Activated naive CD4-positive, alpha-beta T cell treated with anti-CD3 and anti-CD28 coated beads for 36 hours (primary cell): ENCODE measurements around the gene MYO10. TPM values are rescaled to one million over a fixed set of nuclear protein-coding genes. Genes with fewer than 3 reads are reported as not detected.

Source experiments
- CTCF ChIA-PET: fragments of 350-600 bp; sonication (Branson Sonifier 250); formaldehyde crosslinking; loops from one replicate; lab custom pipeline; 2021; ENCODE audit warnings: antibody characterized with exemption; lab: Charles Lee
- DNase-seq: peaks from one replicate; pipeline ENCODE4 v3.0.0-alpha.2; 2020
- H3K27ac Mint-ChIP-seq: one replicate; pipeline ENCODE4 v1.8.0; 2021; ENCODE audit warnings: mild to moderate bottlenecking, mixed read lengths
- H3K27me3 Mint-ChIP-seq: one replicate; pipeline ENCODE4 v1.8.0; 2021; ENCODE audit warnings: low read depth, mixed read lengths
- H3K36me3 Mint-ChIP-seq: one replicate; pipeline ENCODE4 v1.8.0; 2021; ENCODE audit warnings: low read depth, mixed read lengths
- H3K4me1 Mint-ChIP-seq: one replicate; pipeline ENCODE4 v1.8.0; 2021; ENCODE audit warnings: low read depth, mixed read lengths
- H3K4me3 Mint-ChIP-seq: one replicate; pipeline ENCODE4 v1.8.0; 2021; ENCODE audit warnings: mild to moderate bottlenecking, moderate library complexity, mixed read lengths
- H3K9me3 Mint-ChIP-seq: one replicate; pipeline ENCODE4 v1.8.0; 2021; ENCODE audit warnings: mixed read lengths
- intact Hi-C: fragments of 100-400 bp; cut with micrococcal nuclease; formaldehyde crosslinking; loops from one replicate; pipeline ENCODE4 v1.15.1; 2023
- total RNA-seq, 2 experiments: library from RNA; stranded (reverse); gene quantifications; one replicate each; pipeline ENCODE4 v1.2.3, GENCODE V29; 2021

The MYO10 gene
- total RNA-seq, 2 experiments from 2014 or later, result 0.05 to 0.27 TPM

GRCh38 chr5:16965581-16965980 lies 29.5 kb upstream of the MYO10 start:
- H3K27me3 Mint-ChIP-seq, result no peaks in the 10 kb centered on the region
- H3K4me1 Mint-ChIP-seq, result no peaks in the 10 kb centered on the region
- no peak for DNase-seq
- CTCF ChIA-PET, result no interaction called here
- H3K27ac Mint-ChIP-seq, result no peak overlapping the region
- H3K4me3 Mint-ChIP-seq, result no peak overlapping the region
- H3K9me3 Mint-ChIP-seq, result no peaks in the 10 kb centered on the region
- intact Hi-C loops, result no loop called here
- H3K36me3 Mint-ChIP-seq, result no peaks in the 10 kb centered on the region

DNA sequence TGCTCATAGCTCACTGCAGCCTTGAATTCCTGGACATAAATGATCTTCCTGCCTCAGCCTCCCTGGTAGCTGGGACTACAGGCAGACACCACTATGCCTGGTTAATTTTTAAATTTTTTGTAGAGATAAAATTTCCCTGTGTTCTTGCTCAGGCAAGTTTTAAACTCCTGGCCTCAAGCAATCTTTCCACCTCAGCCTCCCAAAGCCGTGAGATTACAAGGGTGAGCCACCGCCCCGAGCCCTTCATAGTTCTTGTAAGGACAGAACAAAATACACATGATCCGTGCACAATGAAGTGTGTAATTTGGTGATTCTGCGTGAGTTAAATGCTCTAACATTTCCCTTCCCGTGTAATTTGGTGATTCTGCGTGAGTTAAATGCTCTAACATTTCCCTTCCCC lies 27.7 kb upstream of the MYO10 start:
- no peak for DNase-seq
- CTCF ChIA-PET, result no interaction called here
- no peak overlapping the region for H3K4me3 Mint-ChIP-seq
- no peaks in the 10 kb centered on the region for H3K4me1 Mint-ChIP-seq
- no peak overlapping the region for H3K27ac Mint-ChIP-seq
- H3K36me3 Mint-ChIP-seq, result no peaks in the 10 kb centered on the region
- no peaks in the 10 kb centered on the region for H3K9me3 Mint-ChIP-seq
- intact Hi-C loops, result no loop called here
- H3K27me3 Mint-ChIP-seq, result no peaks in the 10 kb centered on the region

- H3K4me1 Mint-ChIP-seq, result no peaks in the 10 kb centered on the region
- intact Hi-C loops, result no loop called here
- no peak for DNase-seq
- H3K27ac Mint-ChIP-seq, result no peak overlapping the region
- H3K36me3 Mint-ChIP-seq, result no peaks in the 10 kb centered on the region
- peaks cover 3% of the 10 kb centered on the region for H3K9me3 Mint-ChIP-seq
- no peak overlapping the region for H3K4me3 Mint-ChIP-seq
- CTCF ChIA-PET, result interaction anchor here (0.7 kb wide), 1 partner anchor 1405 kb away, joined by 4 read pairs; no protein-coding TSS in a partner anchor
- H3K27me3 Mint-ChIP-seq, result no peaks in the 10 kb centered on the region
Measured at GRCh38 chr5:16961131-16961530, 25.0 kb upstream of the MYO10 start.

DNA sequence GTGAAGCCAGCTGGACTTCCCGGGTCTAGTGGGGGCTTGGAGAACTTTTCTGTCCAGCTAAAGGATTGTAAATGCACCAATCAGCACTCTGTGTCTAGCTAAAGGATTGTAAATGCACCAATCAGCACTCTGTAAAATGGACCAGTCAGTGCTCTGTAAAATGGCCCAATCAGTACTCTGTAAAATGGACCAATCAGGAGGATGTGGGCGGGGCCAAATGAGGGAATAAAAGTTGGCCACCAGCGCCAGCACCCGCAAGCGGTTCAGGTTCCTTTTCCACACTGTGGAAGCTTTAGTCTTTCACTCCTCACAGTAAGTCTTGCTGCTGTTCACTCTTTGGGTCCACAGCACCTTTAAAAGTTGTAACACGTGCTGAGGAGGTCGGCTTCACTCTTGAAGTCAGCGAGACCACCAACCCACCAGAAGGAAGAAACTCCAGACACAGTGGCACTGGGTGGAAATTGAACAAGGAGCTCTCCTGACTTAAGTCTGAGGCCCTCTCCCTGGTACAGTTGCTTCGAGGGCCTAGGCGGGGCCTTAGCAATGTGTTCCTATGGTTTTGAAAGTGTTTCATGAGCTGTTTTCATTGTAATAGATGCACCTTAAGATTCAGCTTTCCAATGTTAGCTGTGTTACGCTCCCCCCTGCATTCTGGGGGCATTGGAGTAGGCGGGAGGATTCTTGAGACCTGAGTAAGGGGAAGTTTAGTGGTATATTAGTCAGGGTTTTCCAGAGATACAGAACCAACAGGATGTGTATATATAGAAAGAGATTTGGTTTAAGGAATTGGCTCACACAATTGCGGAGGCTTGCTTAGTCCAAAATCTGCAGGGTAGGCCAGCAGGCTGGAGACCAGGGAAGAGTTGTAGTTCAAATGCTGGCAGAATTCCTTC lies 21.5 kb upstream of the MYO10 start:
- Mint-ChIP-seq H3K27ac (no peak overlapping the region), H3K27me3 (peaks cover 2% of the 10 kb centered on the region), H3K4me3 (no peak overlapping the region), H3K36me3 (no peaks in the 10 kb centered on the region), H3K9me3 (peaks cover 3% of the 10 kb centered on the region), H3K4me1 (no peaks in the 10 kb centered on the region)
- no peak for DNase-seq
- CTCF ChIA-PET, result no interaction called here
- intact Hi-C loops, result no loop called here

- no peaks in the 10 kb centered on the region for H3K4me1 Mint-ChIP-seq
- no peak for DNase-seq
- intact Hi-C loops, result no loop called here
- H3K27me3 Mint-ChIP-seq, result peaks cover 2% of the 10 kb centered on the region
- no peak overlapping the region for H3K27ac Mint-ChIP-seq
- CTCF ChIA-PET, result no interaction called here
- no peaks in the 10 kb centered on the region for H3K36me3 Mint-ChIP-seq
- no peak overlapping the region for H3K4me3 Mint-ChIP-seq
- H3K9me3 Mint-ChIP-seq, result peaks cover 3% of the 10 kb centered on the region
Measured at GRCh38 chr5:16953729-16954128, 17.6 kb upstream of the MYO10 start.

DNA sequence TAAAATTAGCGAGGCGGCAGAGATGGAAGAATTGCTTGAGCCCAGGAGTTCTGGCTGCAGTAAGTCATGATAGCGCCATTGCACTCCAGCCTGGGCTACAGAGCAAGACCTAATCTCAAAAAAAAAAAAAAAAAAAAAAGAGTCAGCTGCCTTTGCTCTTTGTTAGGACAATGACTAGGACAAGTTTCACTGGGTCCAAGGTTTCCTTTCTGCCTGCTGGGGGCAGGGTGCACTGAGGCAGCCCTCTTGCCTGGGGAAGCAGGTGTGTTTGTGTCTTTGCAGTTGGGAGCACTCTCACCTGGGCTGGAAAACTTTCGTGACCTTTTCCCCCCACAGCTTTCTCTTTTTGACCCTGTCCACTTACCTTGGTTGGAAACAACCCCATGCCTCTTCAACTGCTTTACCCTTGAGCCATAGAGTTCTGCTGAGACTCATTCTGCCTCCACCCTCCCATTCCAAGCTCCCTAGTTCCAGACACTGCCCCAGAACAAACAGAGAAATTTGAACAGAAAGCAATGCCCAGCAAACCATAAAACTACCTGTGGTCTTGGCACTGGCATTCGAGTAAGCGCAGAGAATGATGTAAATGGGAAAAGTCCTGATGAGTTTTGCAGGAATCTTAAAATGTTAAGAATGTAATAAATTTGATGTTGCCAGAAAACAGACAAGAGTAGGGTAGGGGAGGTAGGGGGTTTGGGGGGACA lies 17.0 kb upstream of the MYO10 start:
- CTCF ChIA-PET, result no interaction called here
- Mint-ChIP-seq H3K4me1 (no peaks in the 10 kb centered on the region), H3K36me3 (no peaks in the 10 kb centered on the region), H3K4me3 (no peak overlapping the region), H3K27me3 (peaks cover 2% of the 10 kb centered on the region), H3K9me3 (peaks cover 7% of the 10 kb centered on the region), H3K27ac (no peak overlapping the region)
- DNase-seq, result no peak
- intact Hi-C loops, result no loop called here

GRCh38 chr5:16946725-16947124 lies 10.6 kb upstream of the MYO10 start:
- CTCF ChIA-PET, result no interaction called here
- no peaks in the 10 kb centered on the region for H3K4me1 Mint-ChIP-seq

DNA sequence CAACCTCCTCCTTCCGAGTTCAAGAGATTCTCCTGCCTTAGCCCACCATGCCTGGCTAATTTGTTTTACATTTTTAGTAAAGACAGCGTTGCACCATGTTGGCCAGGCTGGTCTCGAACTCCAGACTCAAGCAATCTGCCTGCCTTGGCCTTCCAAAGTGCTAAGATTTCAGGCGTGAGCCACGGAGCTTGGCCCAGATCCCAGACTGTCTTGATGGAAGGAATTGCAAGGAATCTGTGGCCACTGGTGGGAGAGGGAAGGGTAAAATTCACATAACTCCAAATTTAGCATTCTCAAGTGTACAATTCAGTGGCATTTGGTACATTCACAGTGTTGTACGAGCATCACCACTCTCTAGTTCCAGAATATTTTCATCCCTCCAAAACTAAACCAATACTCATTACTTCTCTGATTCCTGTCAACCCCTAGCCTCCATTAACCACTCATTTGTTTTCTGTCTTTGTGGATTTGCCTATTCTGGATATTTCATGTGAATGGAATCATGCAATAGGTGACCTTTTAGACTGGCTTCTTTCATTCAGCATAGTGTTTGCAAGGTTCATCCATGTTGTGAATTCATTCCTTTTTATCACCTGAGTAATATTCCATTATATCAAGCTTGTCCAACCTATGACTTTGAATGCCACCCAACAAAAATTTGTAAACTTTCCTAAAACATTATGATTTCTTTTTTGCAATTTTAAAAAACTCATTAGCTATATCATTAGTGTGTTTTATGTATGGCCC lies 8.9 kb upstream of the MYO10 start:
- Mint-ChIP-seq H3K36me3 (peaks cover 5% of the 10 kb centered on the region), H3K4me3 (no peak overlapping the region), H3K9me3 (peaks cover 27% of the 10 kb centered on the region), H3K27me3 (peaks cover 8% of the 10 kb centered on the region), H3K27ac (no peak overlapping the region), H3K4me1 (no peaks in the 10 kb centered on the region)
- intact Hi-C loops, result no loop called here
- CTCF ChIA-PET, result no interaction called here
- DNase-seq, result no peak

More at GRCh38 chr5:16946725-16947124, 10.6 kb upstream of the MYO10 start:
- no peak overlapping the region for H3K4me3 Mint-ChIP-seq
- H3K9me3 Mint-ChIP-seq, result peaks cover 27% of the 10 kb centered on the region
- no peak overlapping the region for H3K27ac Mint-ChIP-seq
- H3K36me3 Mint-ChIP-seq, result peaks cover 5% of the 10 kb centered on the region
- intact Hi-C loops, result no loop called here
- peaks cover 4% of the 10 kb centered on the region for H3K27me3 Mint-ChIP-seq
- DNase-seq, result no peak

GRCh38 chr5:16943846-16944678 lies 8.0 kb upstream of the MYO10 start:
- Mint-ChIP-seq H3K36me3 (peaks cover 5% of the 10 kb centered on the region), H3K9me3 (peaks cover 27% of the 10 kb centered on the region), H3K27ac (no peak overlapping the region), H3K4me1 (no peaks in the 10 kb centered on the region), H3K4me3 (no peak overlapping the region), H3K27me3 (peaks cover 9% of the 10 kb centered on the region)
- intact Hi-C loops, result no loop called here
- CTCF ChIA-PET, result no interaction called here
- DNase-seq, result no peak

DNA sequence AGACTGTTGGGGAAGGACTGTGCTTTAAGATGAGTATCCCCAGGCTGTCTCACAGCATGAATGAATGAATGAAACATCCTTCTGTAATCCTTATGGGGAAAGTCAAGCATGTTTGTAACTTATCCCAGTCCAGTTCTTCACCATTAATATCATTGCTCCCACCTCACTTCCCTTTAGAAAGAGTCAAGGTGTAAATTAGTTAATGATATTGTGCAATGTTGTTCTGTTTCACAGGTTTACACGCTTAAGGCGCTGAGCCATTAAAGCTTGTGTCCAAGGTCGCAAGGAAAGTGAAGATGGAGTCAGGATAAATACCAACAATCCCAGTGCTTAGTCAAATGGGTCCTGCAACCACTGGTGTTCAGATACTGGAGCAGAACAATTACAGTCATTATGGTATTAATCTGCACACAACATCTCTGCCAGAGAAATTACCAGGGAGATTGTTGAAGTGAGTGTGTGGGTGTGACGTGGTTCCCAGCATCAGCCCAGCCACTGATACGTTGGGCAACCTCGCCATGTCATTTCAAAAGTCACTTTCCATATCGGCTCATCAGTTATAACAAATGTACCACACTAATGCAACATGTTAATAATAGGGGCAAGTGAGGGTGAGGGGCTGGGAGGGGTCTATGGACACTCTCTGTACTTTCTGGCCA lies 1.5 kb upstream of the MYO10 start:
- CTCF ChIA-PET, result no interaction called here
- peak overlapping the region; percentile 22 for H3K4me3 Mint-ChIP-seq
- H3K9me3 Mint-ChIP-seq, result no peaks in the 10 kb centered on the region
- no peaks in the 10 kb centered on the region for H3K36me3 Mint-ChIP-seq
- H3K27ac Mint-ChIP-seq, result no peak overlapping the region
- DNase-seq, result no peak
- H3K4me1 Mint-ChIP-seq, result peaks cover 17% of the 10 kb centered on the region
- intact Hi-C loops, result loop anchor here (2.0 to 10.0 kb wide), 4 partner anchors 243 to 470 kb away; partner anchors contain the start of genes RETREG1 and ZNF622
- peaks cover 53% of the 10 kb centered on the region for H3K27me3 Mint-ChIP-seq

- CTCF ChIA-PET, result no interaction called here
- Mint-ChIP-seq H3K4me3 (peak overlapping the region; percentile 59), H3K27ac (no peak overlapping the region), H3K27me3 (peaks cover 59% of the 10 kb centered on the region), H3K4me1 (peaks cover 17% of the 10 kb centered on the region), H3K9me3 (no peaks in the 10 kb centered on the region), H3K36me3 (no peaks in the 10 kb centered on the region)
- intact Hi-C loops, result loop anchor here (2.0 to 10.0 kb wide), 4 partner anchors 242 to 470 kb away; partner anchors contain the start of genes RETREG1 and ZNF622
- DNase-seq, result no peak
Measured at GRCh38 chr5:16936989-16937438, 926 bp upstream of the MYO10 start.
